IPS DF 6.9 (cell line): ENCODE measurements around the gene MYO3A.
A peak's percentile ranks its signal among the peaks of the same experiment; 100 is the strongest.

Experiments
- DNase-seq: peaks from one replicate; pipeline ENCODE4 v3.0.0-alpha.2; 2013; ENCODE audit warnings: low read depth, low spot score
- H3K27ac ChIP-seq: one replicate; pipeline ENCODE4 v1.5.1; 2013; ENCODE audit warnings: low read length, control low read depth
- H3K27me3 ChIP-seq: 2 replicates; pipeline ENCODE4 v1.6.1; 2013; ENCODE audit warnings: mild to moderate bottlenecking, low read length; ENCODE audit not compliant: control insufficient read depth, insufficient read depth
- H3K36me3 ChIP-seq: 2 replicates; pipeline ENCODE4 v1.6.1; 2013; ENCODE audit warnings: low read length; ENCODE audit not compliant: control insufficient read depth, insufficient read depth
- H3K4me1 ChIP-seq: 2 replicates; pipeline ENCODE4 v1.6.1; 2013; ENCODE audit warnings: low read length; ENCODE audit not compliant: control insufficient read depth, insufficient read depth
- H3K4me3 ChIP-seq: 2 replicates; pipeline ENCODE4 v1.5.1; 2013; ENCODE audit warnings: mild to moderate bottlenecking, low read length
- H3K9me3 ChIP-seq: 2 replicates; pipeline ENCODE4 v1.6.1; 2013; ENCODE audit warnings: low read length, inconsistent platforms; ENCODE audit not compliant: control insufficient read depth, insufficient read depth
- WGBS: extraction: QIAGEN DNeasy Blood & Tissue Kit; methylation state at CpG from one replicate; pipeline ENCODE4 v1.1.7; 2013; ENCODE audit warnings: mixed read lengths, missing lambda C conversion rate; ENCODE audit not compliant: insufficient read length, insufficient coverage; 5-methylcytosine and 5-hydroxymethylcytosine counted together

Gene MYO3A

DNA sequence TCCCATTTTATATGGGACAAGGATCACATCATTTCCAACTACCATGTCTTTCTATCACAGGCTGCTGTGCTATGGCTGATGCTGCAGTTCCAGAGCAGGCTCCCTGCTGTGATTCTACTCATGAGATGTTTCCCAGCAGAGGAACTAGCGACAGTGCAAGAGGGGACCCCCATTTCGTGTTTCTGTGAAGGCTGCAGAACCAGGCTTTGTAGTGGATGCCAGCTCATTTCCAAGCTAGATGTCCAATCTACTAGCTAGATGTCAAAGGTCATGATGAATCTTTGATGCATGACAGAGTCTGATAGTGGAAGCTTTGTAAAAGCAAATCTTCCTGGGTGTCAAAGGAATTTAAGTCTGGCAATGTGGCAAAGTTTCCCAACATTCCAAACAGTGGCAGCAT lies 21.2 kb upstream of the MYO3A start:
- no peak for DNase-seq
- H3K9me3 ChIP-seq = peaks cover 2% of the 10 kb centered on the region; the same call in 1 of the 2 replicates
- no peaks in the 10 kb centered on the region for H3K27me3 ChIP-seq
- no peak overlapping the region for H3K4me3 ChIP-seq
- no peaks in the 10 kb centered on the region for H3K4me1 ChIP-seq
- no peaks in the 10 kb centered on the region for H3K36me3 ChIP-seq
- H3K27ac ChIP-seq = no peak overlapping the region
- no CpG with 5 or more reads among the region's 2 CpGs for WGBS

DNA sequence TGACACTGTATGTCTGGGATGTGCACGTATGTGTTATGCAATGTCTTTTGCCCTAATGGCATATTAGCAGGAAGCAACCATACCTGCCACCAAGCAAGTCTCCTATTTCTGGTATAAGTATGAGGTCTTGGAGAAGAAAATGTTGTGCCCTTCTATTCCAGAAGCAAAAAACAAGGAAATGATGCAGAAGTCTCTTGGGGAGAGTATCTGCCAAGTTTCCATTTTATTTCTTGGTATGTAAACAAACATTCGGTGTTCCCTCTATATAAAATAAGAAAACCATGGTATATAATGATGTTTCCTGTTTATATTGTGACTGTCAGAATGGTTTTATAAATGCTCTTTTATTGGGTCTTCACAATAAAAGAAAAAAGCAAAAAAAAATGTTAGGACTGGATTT lies 19.3 kb upstream of the MYO3A start:
- Histone ChIP-seq H3K27ac (no peak overlapping the region), H3K4me3 (no peak overlapping the region), H3K36me3 (no peaks in the 10 kb centered on the region), H3K4me1 (no peaks in the 10 kb centered on the region), H3K9me3 (peaks cover 2% of the 10 kb centered on the region; the same call in 1 of the 2 replicates), H3K27me3 (no peaks in the 10 kb centered on the region)
- WGBS = no CpG with 5 or more reads among the region's 2 CpGs
- no peak for DNase-seq

DNA sequence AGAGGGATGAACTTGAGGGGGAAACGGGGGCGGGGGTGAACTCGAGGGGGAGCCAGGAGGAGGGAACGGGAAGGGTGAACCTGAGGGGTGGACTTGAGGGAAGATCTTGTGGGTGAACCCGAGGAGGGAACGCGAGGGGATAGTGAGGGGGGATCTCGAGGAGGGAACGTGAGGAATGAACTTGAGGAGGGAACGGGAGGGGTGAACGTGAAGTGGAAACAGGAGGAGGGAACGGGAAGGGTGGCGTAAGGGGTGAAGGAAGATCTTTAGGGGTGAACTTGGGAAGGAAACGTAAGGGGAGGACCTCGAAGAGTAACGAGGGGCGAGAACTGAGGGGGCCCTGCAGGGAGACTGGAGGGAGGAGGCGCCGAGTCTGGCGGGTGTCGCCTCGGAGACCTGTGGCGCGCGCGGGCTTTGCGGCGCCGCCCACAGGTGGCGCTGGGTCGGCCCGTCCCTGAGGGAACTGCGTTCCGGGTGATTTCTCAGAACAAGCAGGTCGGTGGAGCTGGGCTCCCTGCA lies 651 bp downstream of the MYO3A start:
- H3K27ac ChIP-seq = no peak overlapping the region
- H3K4me3 ChIP-seq = peak overlapping the region; percentile 61
- H3K9me3 ChIP-seq = no peaks in the 10 kb centered on the region
- H3K27me3 ChIP-seq = no peaks in the 10 kb centered on the region
- no CpG with 5 or more reads among the region's 35 CpGs for WGBS
- no peaks in the 10 kb centered on the region for H3K36me3 ChIP-seq
- DNase-seq = peak; percentile 9
- H3K4me1 ChIP-seq = no peaks in the 10 kb centered on the region

DNA sequence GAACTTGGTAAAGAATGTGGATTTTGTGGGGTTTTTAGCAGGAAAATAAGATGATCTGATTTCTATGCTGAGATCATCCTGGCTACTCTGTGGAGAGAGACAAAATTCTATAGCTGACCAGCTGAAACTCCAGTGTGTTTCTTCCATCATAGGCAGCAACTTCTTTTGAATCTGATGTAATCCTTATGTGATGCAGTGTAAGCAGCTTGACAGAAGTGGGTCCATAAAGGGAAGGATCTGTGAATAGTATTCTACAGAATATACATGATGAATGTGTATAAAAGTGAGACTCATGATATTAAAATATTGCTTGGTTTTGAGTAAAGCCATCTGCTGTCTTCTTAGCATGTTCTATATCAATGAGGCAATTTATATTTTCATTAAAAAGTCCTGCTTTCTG lies 4.4 kb downstream of the MYO3A start:
- no peak for DNase-seq
- H3K4me1 ChIP-seq = no peaks in the 10 kb centered on the region
- no peaks in the 10 kb centered on the region for H3K36me3 ChIP-seq
- H3K4me3 ChIP-seq = no peak overlapping the region
- H3K27me3 ChIP-seq = no peaks in the 10 kb centered on the region
- H3K9me3 ChIP-seq = no peaks in the 10 kb centered on the region
- no peak overlapping the region for H3K27ac ChIP-seq

DNA sequence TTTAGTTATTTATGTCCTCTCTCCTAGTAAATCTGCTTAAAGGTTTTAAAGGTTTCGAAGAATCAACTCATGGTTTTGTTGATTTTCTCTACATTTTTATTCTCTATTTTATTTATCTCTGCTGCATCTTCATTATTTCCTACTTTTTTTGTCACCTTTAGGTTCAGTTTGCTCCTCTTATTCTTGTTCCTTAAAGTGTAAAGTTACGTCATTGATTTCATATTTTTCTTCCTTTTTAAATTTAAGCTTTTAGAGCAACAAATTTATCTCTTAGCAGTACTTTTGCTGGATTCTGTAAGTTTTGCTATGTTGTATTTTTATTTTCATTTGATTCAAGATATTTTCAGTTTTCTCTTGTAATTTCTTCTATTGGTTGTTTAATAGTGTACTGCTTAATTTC lies 10.7 kb downstream of the MYO3A start:
- DNase-seq = no peak
- Histone ChIP-seq H3K27me3 (no peaks in the 10 kb centered on the region), H3K27ac (no peak overlapping the region), H3K36me3 (no peaks in the 10 kb centered on the region), H3K4me1 (no peaks in the 10 kb centered on the region), H3K4me3 (no peak overlapping the region), H3K9me3 (no peaks in the 10 kb centered on the region)
- no CpG with 5 or more reads among the region's 2 CpGs for WGBS

DNA sequence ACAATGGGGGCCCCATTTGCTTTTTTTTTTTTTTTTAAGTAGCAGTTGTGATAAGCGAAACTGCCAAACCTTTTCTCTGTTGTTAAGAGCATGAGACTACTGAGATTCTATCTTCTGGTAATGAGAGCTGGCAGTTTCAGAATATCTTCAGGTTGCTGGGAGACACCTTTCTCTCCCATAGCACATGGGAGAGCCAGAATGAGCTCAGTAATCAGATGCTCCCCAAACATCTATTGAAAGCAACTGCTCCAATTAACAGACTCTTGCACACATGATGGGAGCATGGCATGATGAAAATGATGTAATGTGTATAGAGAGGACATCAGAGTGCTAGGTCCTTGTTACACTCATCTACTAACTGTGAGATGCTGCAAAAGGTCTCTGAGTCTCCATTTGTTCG lies 18.8 kb downstream of the MYO3A start:
- H3K4me3 ChIP-seq = no peak overlapping the region
- no peaks in the 10 kb centered on the region for H3K4me1 ChIP-seq
- H3K27me3 ChIP-seq = no peaks in the 10 kb centered on the region
- no peak for DNase-seq
- no CpG with 5 or more reads among the region's 2 CpGs for WGBS
- no peaks in the 10 kb centered on the region for H3K9me3 ChIP-seq
- H3K36me3 ChIP-seq = no peaks in the 10 kb centered on the region
- no peak overlapping the region for H3K27ac ChIP-seq

DNA sequence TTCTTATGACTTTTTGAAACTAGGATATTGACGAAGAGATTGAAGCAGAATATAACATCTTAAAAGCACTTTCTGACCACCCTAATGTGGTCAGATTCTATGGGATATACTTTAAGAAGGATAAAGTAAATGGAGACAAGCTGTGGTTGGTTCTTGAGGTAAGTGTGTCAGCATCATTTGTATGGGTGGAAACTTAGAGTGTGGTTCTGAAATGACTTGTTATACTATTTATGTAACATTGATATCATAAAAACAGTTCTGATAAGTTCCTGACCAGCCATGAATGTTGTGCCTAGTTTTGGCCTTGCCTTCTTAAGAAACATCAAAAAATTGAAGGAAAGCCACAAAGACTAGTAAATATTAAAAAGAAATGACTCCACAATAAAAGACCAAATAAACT lies 20.8 kb downstream of the MYO3A start:
- Histone ChIP-seq H3K27ac (no peak overlapping the region), H3K4me1 (no peaks in the 10 kb centered on the region), H3K36me3 (no peaks in the 10 kb centered on the region), H3K9me3 (no peaks in the 10 kb centered on the region), H3K4me3 (no peak overlapping the region), H3K27me3 (no peaks in the 10 kb centered on the region)
- no CpG with 5 or more reads among the region's 1 CpG for WGBS
- no peak for DNase-seq

DNA sequence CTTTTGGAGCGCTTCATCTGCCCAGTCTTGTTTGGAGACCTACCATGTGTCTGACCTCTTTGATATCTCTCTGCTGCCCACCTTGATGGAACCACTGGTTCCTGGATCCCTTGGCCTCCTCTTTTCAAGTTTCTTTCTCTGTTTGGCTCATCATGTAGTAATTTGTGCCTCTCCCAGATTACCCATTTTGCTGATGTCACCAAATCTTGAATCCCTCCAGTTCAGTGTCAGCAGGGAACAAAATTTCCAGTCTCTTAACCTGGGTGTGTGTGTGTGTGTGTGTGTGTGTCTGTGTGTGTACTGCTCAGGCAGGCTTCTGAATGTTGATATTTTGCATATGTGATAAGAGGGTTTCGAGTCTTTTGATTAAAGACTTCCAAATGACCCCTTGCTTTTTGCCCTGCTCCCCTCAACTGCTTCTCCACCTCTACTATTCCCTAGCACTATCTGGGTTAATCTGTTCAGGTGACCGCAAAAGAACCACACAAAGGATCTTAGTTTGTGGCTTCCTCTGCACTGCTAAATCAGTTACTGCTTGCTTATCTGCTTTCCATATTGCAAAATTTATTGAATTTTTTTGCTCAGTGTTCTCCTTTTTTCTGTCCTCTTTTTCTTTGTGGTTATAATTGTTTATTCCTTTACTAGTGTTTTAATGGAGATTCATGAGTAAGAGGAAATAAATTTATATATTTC lies 25.7 kb downstream of the MYO3A start:
- WGBS = no CpG with 5 or more reads among the region's 3 CpGs
- no peak overlapping the region for H3K4me3 ChIP-seq
- H3K36me3 ChIP-seq = no peaks in the 10 kb centered on the region
- no peaks in the 10 kb centered on the region for H3K27me3 ChIP-seq
- H3K9me3 ChIP-seq = no peaks in the 10 kb centered on the region
- no peak overlapping the region for H3K27ac ChIP-seq
- no peak for DNase-seq
- H3K4me1 ChIP-seq = no peaks in the 10 kb centered on the region

DNA sequence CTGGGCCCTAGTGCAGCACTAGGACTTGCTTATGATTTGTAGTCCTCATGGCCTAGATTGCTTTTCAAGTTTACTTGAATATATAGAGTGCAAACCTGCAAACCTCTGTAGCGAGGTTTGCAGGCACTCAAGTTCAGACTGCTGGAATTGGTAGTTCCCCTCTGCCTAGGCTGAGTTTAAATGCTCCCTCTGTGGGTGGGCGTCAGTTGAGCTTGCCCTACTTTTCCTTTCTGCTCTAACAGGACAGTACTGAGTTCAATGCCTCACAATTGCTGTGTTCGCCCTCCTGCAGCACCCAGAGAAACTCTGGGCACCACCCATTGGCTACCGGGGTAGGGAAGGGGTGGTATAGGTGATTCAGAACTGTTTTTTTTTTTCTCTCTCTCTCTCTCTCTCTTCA lies 31.6 kb downstream of the MYO3A start:
- H3K27ac ChIP-seq = no peak overlapping the region
- no peaks in the 10 kb centered on the region for H3K27me3 ChIP-seq
- H3K4me3 ChIP-seq = no peak overlapping the region
- no CpG with 5 or more reads among the region's 4 CpGs for WGBS
- H3K4me1 ChIP-seq = no peaks in the 10 kb centered on the region
- H3K36me3 ChIP-seq = no peaks in the 10 kb centered on the region
- no peak for DNase-seq
- H3K9me3 ChIP-seq = no peaks in the 10 kb centered on the region

DNA sequence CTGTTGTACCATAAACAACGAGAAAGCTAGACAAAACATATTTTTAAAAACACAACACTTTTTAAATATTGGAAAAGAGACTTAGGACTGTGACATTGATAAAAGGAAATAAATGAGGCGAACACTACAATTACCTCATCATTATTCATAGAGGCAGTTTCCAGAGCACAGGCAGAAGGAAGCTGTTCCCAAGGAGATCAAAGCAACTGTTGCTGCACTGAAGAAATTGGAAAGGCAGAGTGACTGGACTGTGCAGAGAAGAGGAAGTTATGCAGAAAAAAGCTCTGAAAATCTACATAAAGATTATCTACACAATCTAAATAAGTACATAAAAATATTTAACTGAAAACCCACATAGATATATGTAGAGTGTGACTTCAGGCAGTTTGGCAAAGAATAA lies 32.8 kb downstream of the MYO3A start:
- WGBS = no CpG with 5 or more reads among the region's 2 CpGs
- Histone ChIP-seq H3K27me3 (no peaks in the 10 kb centered on the region), H3K36me3 (no peaks in the 10 kb centered on the region), H3K4me1 (no peaks in the 10 kb centered on the region), H3K9me3 (no peaks in the 10 kb centered on the region), H3K4me3 (no peak overlapping the region), H3K27ac (no peak overlapping the region)
- no peak for DNase-seq

DNA sequence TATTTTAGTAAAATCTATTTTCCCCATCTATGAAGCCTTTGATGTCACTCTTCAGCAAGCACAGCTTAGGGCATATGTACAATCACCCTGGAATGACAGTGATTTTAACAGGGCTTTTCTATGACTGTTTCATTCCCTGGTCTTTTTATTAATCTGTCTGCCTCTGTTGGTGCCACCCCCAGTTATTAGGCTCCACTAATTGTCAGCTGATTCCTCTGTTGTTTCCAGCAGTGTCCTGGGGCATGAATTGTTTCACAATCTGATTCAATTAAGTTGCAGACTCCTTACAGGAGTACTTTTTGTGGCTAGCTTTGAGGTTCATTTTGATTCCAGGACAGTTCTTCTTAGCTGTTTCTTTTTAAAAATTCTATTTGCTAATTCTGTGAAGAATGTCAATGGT lies 38.6 kb downstream of the MYO3A start:
- Histone ChIP-seq H3K4me1 (no peaks in the 10 kb centered on the region), H3K36me3 (no peaks in the 10 kb centered on the region), H3K9me3 (no peaks in the 10 kb centered on the region), H3K4me3 (no peak overlapping the region), H3K27me3 (no peaks in the 10 kb centered on the region), H3K27ac (no peak overlapping the region)
- DNase-seq = no peak
